Erythroblast (primary cell): Measurements from ENCODE around the gene LTBP3.

Source experiments
- GATA1 ChIP-seq: IDR thresholded peaks from 2 replicates; pipeline ENCODE4 v1.6.1; 2011; ENCODE audit warnings: low read depth, mild to moderate bottlenecking, control low read depth, low read length, moderate library complexity
- POLR2A ChIP-seq: IDR thresholded peaks from 2 replicates; pipeline ENCODE4 v1.6.1; 2011; ENCODE audit warnings: mild to moderate bottlenecking, low read length

GRCh38 chr11:65580031-65580692 is 22.0 kb upstream of the LTBP3 start:
- TF ChIP-seq POLR2A (no peak), GATA1 (no peak)
